ENCODE data around the gene LDAF1.
A peak's percentile ranks its signal among the peaks of the same experiment; 100 is the strongest.
"Not testable (repeated sequence)": the region's sequence is repeated elsewhere in the genome, so short reads cannot be mapped to it uniquely, and the experiment has no call there.

The LDAF1 gene
- long read RNA-seq, donor 1, transcript TMEM159-201 (5 exons, 2,014 nt): major isoform, 6 of 11 reads
- long read RNA-seq, donor 1, partial matches to known transcripts: 0 of 11 reads
- long read RNA-seq, donor 1, other reads (novel, unspliced or antisense): 0 of 11 reads
- long read RNA-seq, donor 2, partial matches to known transcripts: 0 of 4 reads
- long read RNA-seq, donor 2, other reads (novel, unspliced or antisense): 0 of 4 reads
- long read RNA-seq, donor 3, transcript TMEM159-201 (5 exons, 2,014 nt): major isoform, 7 of 9 reads
- long read RNA-seq, donor 3, partial matches to known transcripts: 0 of 9 reads
- long read RNA-seq, donor 3, other reads (novel, unspliced or antisense): 0 of 9 reads
- long read RNA-seq, donor 4, transcript TMEM159-201 (5 exons, 2,014 nt): major isoform, 6 of 11 reads
- long read RNA-seq, donor 4, partial matches to known transcripts: 0 of 11 reads
- long read RNA-seq, donor 4, other reads (novel, unspliced or antisense): 0 of 11 reads
- long read RNA-seq, donor 5, transcript TMEM159-201 (5 exons, 2,014 nt): major isoform, 7 of 35 reads
- long read RNA-seq, donor 5, partial matches to known transcripts: 25 of 35 reads
- long read RNA-seq, donor 5, other reads (novel, unspliced or antisense): 0 of 35 reads
- long read RNA-seq, donor 6, transcript TMEM159-201 (5 exons, 2,014 nt): major isoform, 6 of 10 reads
- long read RNA-seq, donor 6, partial matches to known transcripts: 0 of 10 reads
- long read RNA-seq, donor 6, other reads (novel, unspliced or antisense): 0 of 10 reads
- long read RNA-seq, donor 7: 0 reads
- long read RNA-seq, donor 8, transcript TMEM159-201 (5 exons, 2,014 nt): major isoform, 8 of 12 reads
- long read RNA-seq, donor 8, partial matches to known transcripts: 0 of 12 reads
- long read RNA-seq, donor 8, other reads (novel, unspliced or antisense): 0 of 12 reads

GRCh38 chr16:21158208-21159110 is at the start of gene LDAF1:
TSS of gene LDAF1 (plus strand) at chr16:21158674. CDS start at chr16:21161183, 2,509 bp downstream.
- peak; percentile 72 for DNase-seq

- not testable (repeated sequence) for DNase-seq
These were observed 42.9 kb upstream of the LDAF1 start for GRCh38 chr16:21115551-21115950.

GRCh38 chr16:21116148-21116693 is 42.3 kb upstream of the LDAF1 start:
- no peak for DNase-seq

GRCh38 chr16:21117567-21117966 is 40.9 kb upstream of the LDAF1 start:
- DNase-seq: no peak

DNA sequence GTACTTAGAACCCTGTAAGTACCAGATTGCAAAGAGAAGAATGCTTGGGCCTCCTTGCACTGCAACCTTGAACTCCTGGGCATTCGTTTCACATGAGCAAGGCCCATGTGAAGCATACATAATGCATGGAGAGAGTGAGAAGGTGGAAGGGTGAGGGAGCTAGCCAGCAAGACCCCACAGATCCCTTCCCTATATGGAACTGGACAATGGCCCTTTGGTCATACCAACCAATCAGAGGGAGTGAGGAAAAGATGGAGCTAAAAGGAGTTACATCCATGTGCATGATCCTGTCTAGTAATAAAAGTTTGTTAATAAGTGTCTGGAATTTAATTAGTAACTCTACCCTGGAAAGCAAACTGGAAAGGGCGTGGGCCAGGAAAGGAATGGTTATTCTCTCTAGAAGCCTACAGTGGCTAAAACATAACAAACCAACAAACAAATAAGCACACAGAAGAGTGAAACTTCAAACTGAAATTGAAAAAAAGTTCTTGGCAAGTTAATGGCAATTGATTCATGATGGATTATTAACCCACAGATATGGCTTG is 37.4 kb upstream of the LDAF1 start:
- DNase-seq: peak; percentile 19

DNA sequence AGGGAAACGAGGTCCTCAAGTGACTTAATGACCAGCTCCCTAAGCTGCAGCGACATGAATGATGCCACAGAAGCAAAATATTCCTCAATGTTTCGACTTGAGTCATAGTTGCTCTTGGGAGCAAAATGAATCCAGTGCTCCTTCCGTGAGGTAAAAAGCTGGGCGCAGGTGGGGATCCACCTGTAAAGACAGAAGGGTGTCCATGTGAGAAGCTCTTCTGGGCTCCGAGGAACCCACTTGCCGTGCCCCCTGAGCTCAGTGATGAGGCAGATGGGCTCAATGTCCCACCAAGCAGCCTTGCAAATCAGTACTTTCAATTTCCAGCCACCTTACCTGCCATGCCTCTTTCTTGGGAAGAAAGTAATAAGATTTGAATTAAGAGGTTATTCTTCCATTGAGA is 33.3 kb upstream of the LDAF1 start:
- no peak for DNase-seq

- DNase-seq: no peak
These were observed 32.0 kb upstream of the LDAF1 start for GRCh38 chr16:21126518-21126917.

- no peak for DNase-seq
These were observed 29.5 kb upstream of the LDAF1 start for GRCh38 chr16:21128991-21129390.

- DNase-seq: no peak
These were observed 27.7 kb upstream of the LDAF1 start for GRCh38 chr16:21130811-21131210.

DNA sequence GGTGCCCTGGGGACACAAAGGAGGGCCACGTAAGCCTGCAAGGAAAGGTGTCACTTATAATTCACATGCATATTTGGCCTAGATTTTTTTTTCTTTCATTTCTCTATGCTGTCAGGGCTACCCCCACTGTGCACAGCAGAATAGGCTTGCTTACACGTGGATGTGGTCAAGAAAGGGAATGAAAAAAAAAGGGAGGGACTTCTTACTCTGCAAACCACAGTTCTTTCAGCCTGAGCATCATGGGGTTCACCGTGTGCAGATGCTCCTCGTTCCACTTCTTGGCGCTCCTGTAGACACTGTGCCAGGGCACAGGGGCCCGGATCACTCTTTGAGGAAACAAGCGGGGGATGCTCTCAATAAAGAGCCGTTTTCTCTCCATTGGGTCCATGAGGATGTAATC is 24.4 kb upstream of the LDAF1 start:
- no peak for DNase-seq

DNA sequence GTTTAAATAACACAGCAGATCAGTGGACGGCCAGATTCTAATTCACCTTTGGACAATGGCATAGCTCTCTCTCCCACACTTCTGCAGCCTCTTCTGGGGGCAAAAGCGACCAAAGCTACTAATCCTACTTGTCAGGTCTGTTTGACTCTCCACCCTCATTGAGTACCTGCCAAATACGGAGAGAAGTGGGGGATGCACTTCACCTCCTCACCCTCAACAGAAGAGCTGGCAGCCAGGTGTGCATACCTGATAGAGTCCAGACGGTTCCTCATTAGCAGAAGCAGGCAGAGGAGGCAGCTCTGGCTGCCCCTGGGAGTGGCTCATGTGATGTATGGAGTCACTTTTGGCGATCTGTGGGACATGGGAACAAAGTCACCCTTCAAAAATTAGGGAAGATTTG is 12.7 kb upstream of the LDAF1 start:
- DNase-seq: no peak

GRCh38 chr16:21150375-21151001 is 8.0 kb upstream of the LDAF1 start, which contains the start of gene DNAH3:
TSS of gene DNAH3 (minus strand) at chr16:21150846. CDS start at chr16:21150319, 527 bp downstream.
- peak; percentile 25 for DNase-seq

- not testable (repeated sequence) for DNase-seq
These were observed 6.1 kb upstream of the LDAF1 start for GRCh38 chr16:21152160-21153030.

GRCh38 chr16:21153124-21153729 is 5.2 kb upstream of the LDAF1 start:
- not testable (repeated sequence) for DNase-seq

DNA sequence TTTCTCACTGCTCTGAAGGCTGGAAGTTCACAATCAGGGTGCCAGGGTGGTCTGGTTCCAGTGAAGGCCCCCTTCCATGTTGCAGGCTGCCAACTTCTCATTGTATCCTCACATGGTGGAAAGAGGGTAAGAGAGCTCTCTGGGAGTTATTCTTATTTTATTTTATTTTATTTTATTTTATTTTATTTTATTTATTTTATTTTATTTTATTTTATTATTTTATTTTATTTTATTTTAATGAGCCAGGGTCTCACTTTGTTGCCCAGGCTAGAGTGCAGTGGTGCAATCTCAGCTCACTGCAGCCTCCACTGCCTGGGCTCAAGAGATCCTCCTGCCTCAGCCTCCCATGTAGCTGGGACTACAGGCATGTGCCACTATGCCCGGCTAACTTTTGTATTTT is 2.5 kb upstream of the LDAF1 start:
- DNase-seq: not testable (repeated sequence)

DNA sequence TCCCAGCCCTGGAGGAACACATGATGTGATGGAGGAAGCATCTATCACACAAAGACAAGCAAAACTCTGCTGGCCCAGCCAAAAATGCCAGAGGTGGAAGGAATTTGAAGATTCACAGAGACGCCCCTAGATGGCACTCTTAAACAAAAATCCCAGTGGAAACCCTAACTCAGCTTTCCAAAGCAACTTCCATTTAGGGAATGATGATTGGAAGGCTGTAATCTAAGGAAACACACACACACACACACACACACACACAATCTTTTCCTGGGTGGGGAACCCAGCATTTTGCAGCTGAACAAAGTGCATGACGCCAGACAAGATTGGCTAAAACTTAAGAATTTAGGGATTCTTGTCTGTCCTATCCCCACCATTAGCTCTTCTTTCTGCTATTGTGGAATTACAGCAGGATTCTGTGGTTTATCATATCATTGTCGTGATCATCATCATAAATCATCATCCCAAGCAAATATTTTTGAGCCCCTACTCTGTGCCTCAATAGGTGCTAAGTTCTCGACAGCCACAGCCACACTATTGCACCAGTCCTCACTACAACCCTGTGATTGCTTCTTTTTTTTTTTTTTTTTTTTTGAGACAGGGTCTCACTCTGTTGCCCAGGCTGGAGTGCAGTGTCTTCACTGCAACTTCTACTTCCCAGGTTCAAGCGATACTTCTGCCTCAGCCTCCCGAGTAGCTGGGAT is 1.6 kb upstream of the LDAF1 start:
- peak; percentile 51 for DNase-seq

DNA sequence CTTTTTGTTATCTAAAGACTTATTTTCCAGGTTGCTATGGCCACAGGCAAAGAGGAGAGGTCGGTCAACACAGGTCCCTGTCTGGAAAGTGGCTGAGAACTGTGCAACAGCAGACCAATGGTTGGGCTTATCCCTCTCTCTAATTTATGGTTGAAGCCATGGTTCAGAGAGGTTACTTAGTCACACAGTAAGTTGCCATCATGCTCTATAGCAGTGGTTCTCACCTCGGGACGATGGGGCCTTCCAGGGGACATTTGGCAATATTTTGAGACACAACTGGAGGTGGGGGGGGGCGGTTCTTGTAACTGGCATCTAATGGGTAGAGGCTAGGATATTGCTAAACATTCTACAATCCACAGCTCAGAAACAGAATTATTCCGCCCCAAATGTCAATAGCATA is 842 bp upstream of the LDAF1 start:
- DNase-seq: no peak

DNA sequence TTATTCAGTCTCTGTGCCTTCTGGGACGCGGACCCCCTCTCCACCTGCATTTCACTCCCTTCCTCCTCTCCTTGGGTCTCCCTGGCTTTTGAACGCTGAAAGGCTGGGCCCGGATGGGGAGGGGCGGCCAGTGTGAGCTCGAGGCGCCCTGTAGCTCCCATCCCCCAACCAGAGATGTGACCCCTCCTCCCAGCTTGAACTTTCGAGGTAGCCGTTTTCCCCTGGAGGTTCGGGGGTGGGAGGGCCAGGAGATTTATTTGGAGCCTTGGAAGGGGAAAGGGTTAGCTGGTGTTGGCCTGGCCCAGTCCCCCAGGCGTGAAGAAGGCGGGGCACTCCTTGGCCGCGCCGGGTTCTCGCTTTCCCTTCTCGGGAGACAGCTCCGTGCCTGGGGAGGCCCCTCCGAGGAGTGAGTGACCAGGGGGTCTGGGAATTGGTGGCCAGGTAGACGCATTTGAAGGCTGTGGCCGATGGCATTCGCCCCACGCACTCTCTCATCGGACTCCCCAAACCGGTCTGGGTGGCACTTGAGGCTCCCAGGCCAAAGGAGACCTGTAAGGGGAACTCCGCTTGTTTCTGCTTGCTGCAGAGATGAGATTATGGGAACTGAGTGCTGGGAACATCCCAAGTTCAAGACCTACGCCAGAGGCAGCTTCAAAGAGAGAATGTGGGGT is 942 bp downstream of the LDAF1 start:
- DNase-seq: peak; percentile 66
